Mucosa of rectum (tissue), 2 donors: ENCODE results near the gene SYCN.

Experiments used
- H3K27ac ChIP-seq, 2 donors: one replicate each; pipeline ENCODE4 v1.7.0; 2013; ENCODE audit warnings: inconsistent platforms in 2 of 2, low read depth in 2 of 2, low read length in 2 of 2
- H3K27me3 ChIP-seq, 2 donors: one replicate each; pipeline ENCODE4 v1.7.0; 2013; ENCODE audit warnings: low read length in 2 of 2; ENCODE audit not compliant: control insufficient read depth in 2 of 2, insufficient read depth in 2 of 2
- H3K36me3 ChIP-seq, 2 donors: one replicate each; pipeline ENCODE4 v1.7.0; 2013; ENCODE audit warnings: low read length in 2 of 2; ENCODE audit not compliant: control insufficient read depth in 2 of 2, insufficient read depth in 2 of 2
- H3K4me1 ChIP-seq, 2 donors: one replicate each; pipeline ENCODE4 v1.7.0; 2013; ENCODE audit warnings: low read length in 2 of 2, mild to moderate bottlenecking in 1 of 2; ENCODE audit not compliant: control insufficient read depth in 2 of 2, insufficient read depth in 2 of 2
- H3K4me3 ChIP-seq, 2 donors: one replicate each; pipeline ENCODE4 v1.7.0; 2013; ENCODE audit warnings: low read length in 2 of 2
- H3K9ac ChIP-seq, 2 donors: one replicate each; pipeline ENCODE4 v1.7.0; 2013; ENCODE audit warnings: low read length in 2 of 2, low read depth in 1 of 2, mild to moderate bottlenecking in 1 of 2
- H3K9me3 ChIP-seq, 2 donors: one replicate each; pipeline ENCODE4 v1.7.0; 2013; ENCODE audit warnings: low read length in 2 of 2; ENCODE audit not compliant: control insufficient read depth in 2 of 2
- donor health status: healthy.
- donor health status: Normal muscosa, but diverticular disease.

The SYCN gene

GRCh38 chr19:39172700-39173501 is 31.2 kb downstream of the SYCN start:
- H3K27ac ChIP-seq, result no peak overlapping the region
- peaks cover 0 to 1% of the 10 kb centered on the region in 2 donors for H3K4me1 ChIP-seq
- H3K27me3 ChIP-seq, result no peaks in the 10 kb centered on the region
- no peaks in the 10 kb centered on the region for H3K9me3 ChIP-seq
- no peak overlapping the region for H3K9ac ChIP-seq
- no peak overlapping the region for H3K4me3 ChIP-seq
- H3K36me3 ChIP-seq, result peaks cover 38 to 47% of the 10 kb centered on the region in 2 donors

- no peak overlapping the region for H3K9ac ChIP-seq
- peaks cover 38 to 39% of the 10 kb centered on the region in 2 donors for H3K36me3 ChIP-seq
- no peaks in the 10 kb centered on the region for H3K27me3 ChIP-seq
- H3K4me1 ChIP-seq, result peaks cover 6 to 10% of the 10 kb centered on the region in 2 donors
- H3K4me3 ChIP-seq, result no peak overlapping the region
- no peaks in the 10 kb centered on the region for H3K9me3 ChIP-seq
- no peak overlapping the region for H3K27ac ChIP-seq
Observed at GRCh38 chr19:39171479-39172465, 32.3 kb downstream of the SYCN start.

- no peak overlapping the region for H3K9ac ChIP-seq
- H3K4me1 ChIP-seq, result peaks cover 12 to 19% of the 10 kb centered on the region in 2 donors
- H3K4me3 ChIP-seq, result no peak overlapping the region
- no peaks in the 10 kb centered on the region for H3K27me3 ChIP-seq
- no peaks in the 10 kb centered on the region for H3K9me3 ChIP-seq
- H3K27ac ChIP-seq, result no peak overlapping the region
- peaks cover 30 to 32% of the 10 kb centered on the region in 2 donors for H3K36me3 ChIP-seq
Observed at GRCh38 chr19:39170386-39171231, 33.5 kb downstream of the SYCN start.

- Histone ChIP-seq H3K36me3 (peaks cover 22 to 25% of the 10 kb centered on the region in 2 donors), H3K9me3 (no peaks in the 10 kb centered on the region), H3K4me1 (peaks cover 12 to 20% of the 10 kb centered on the region in 2 donors), H3K9ac (no peak overlapping the region), H3K4me3 (no peak overlapping the region), H3K27me3 (no peaks in the 10 kb centered on the region), H3K27ac (no peak overlapping the region)
Observed at GRCh38 chr19:39169143-39169810, 34.8 kb downstream of the SYCN start.

GRCh38 chr19:39168258-39169142 is 35.6 kb downstream of the SYCN start:
- H3K4me1 ChIP-seq, result peaks cover 12 to 20% of the 10 kb centered on the region in 2 donors
- H3K9me3 ChIP-seq, result no peaks in the 10 kb centered on the region
- H3K27me3 ChIP-seq, result no peaks in the 10 kb centered on the region
- no peak overlapping the region for H3K9ac ChIP-seq
- H3K36me3 ChIP-seq, result peaks cover 19 to 20% of the 10 kb centered on the region in 2 donors
- H3K27ac ChIP-seq, result no peak overlapping the region
- no peak overlapping the region for H3K4me3 ChIP-seq

- H3K4me3 ChIP-seq, result no peak overlapping the region
- H3K36me3 ChIP-seq, result peaks cover 17 to 19% of the 10 kb centered on the region in 2 donors
- no peaks in the 10 kb centered on the region for H3K9me3 ChIP-seq
- H3K27ac ChIP-seq, result peak overlapping the region in 1 of 2 donors; percentile 55
- H3K9ac ChIP-seq, result no peak overlapping the region
- peaks cover 12 to 20% of the 10 kb centered on the region in 2 donors for H3K4me1 ChIP-seq
- no peaks in the 10 kb centered on the region for H3K27me3 ChIP-seq
Observed at GRCh38 chr19:39167461-39168257, 36.4 kb downstream of the SYCN start.

GRCh38 chr19:39166571-39167391 is 37.3 kb downstream of the SYCN start:
- H3K27ac ChIP-seq, result peak overlapping the region in 1 of 2 donors; percentile 55
- no peak overlapping the region for H3K4me3 ChIP-seq
- no peaks in the 10 kb centered on the region for H3K9me3 ChIP-seq
- H3K36me3 ChIP-seq, result peaks cover 15% of the 10 kb centered on the region in 2 donors
- peaks cover 12 to 20% of the 10 kb centered on the region in 2 donors for H3K4me1 ChIP-seq
- no peaks in the 10 kb centered on the region for H3K27me3 ChIP-seq
- peak overlapping the region in 1 of 2 donors; percentile 37 for H3K9ac ChIP-seq

GRCh38 chr19:39165857-39166256 is 38.2 kb downstream of the SYCN start:
- H3K9ac ChIP-seq, result no peak overlapping the region
- peaks cover 12 to 20% of the 10 kb centered on the region in 2 donors for H3K4me1 ChIP-seq
- H3K4me3 ChIP-seq, result no peak overlapping the region
- no peaks in the 10 kb centered on the region for H3K9me3 ChIP-seq
- H3K27ac ChIP-seq, result no peak overlapping the region
- no peaks in the 10 kb centered on the region for H3K27me3 ChIP-seq
- peaks cover 10% of the 10 kb centered on the region in 2 donors for H3K36me3 ChIP-seq
